ENCODE data around the gene IFNLR1.

DNA sequence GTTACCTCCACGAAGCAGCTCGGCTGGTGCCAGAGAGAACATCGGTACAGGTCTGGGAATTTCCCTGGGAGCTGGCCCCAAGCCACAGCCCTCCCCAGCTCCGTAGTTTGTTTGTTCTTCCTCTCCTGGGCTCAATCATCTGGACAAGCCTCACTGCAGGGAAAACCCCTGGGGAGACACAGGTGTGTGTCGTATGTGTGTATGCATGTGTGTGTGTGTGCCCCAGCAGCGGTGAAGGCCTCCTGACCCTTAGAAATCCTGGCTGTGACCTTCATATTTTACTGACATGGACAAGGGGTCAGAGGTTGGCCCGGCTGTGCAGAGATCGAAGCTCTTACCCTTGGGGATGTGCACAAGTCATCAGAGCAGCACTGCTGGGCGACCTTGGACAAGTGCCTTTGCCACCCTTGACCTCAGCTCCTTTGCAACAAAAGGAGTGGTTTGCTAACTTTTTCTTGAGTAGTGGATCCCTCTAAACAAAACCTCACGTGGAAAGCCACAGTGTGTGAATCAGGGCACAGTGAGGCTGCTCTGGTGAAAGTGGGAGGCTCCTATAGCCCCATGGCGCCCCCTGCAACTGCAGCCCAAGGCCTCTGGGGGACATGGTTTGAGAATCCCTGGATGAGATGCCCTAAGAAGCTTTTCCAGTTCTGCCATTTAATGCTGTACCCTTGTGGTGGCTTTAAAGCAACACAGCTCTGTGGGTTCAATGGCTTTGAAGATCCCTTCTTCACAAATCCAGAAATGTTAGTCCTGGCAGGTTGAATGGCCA is 31.9 kb downstream of the IFNLR1 start:
- TF ChIP-seq, protein P1, sequence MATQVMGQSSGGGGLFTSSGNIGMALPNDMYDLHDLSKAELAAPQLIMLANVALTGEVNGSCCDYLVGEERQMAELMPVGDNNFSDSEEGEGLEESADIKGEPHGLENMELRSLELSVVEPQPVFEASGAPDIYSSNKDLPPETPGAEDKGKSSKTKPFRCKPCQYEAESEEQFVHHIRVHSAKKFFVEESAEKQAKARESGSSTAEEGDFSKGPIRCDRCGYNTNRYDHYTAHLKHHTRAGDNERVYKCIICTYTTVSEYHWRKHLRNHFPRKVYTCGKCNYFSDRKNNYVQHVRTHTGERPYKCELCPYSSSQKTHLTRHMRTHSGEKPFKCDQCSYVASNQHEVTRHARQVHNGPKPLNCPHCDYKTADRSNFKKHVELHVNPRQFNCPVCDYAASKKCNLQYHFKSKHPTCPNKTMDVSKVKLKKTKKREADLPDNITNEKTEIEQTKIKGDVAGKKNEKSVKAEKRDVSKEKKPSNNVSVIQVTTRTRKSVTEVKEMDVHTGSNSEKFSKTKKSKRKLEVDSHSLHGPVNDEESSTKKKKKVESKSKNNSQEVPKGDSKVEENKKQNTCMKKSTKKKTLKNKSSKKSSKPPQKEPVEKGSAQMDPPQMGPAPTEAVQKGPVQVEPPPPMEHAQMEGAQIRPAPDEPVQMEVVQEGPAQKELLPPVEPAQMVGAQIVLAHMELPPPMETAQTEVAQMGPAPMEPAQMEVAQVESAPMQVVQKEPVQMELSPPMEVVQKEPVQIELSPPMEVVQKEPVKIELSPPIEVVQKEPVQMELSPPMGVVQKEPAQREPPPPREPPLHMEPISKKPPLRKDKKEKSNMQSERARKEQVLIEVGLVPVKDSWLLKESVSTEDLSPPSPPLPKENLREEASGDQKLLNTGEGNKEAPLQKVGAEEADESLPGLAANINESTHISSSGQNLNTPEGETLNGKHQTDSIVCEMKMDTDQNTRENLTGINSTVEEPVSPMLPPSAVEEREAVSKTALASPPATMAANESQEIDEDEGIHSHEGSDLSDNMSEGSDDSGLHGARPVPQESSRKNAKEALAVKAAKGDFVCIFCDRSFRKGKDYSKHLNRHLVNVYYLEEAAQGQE (IDR thresholded peaks at IDR 0.05; ENCODE audit: insufficient read depth in 1 of 2, low read depth in 2 of 2, low read length in 2 of 2): no peak
- no peak for TF ChIP-seq SIN3A (IDR thresholded peaks at IDR 0.05; ENCODE audit: borderline replicate concordance, insufficient read depth, low read length)

Measured in PFSK-1 (cell line).